Measurements from ENCODE around the gene CRB2. TPM values are rescaled to one million over a fixed set of nuclear protein-coding genes. Genes with fewer than 3 reads are reported as not detected.

The CRB2 gene
- total RNA-seq (ENCODE audit: low replicate concordance): 1.1 and 61.1 TPM in 2 replicates
- long read RNA-seq: 0 reads

- DNase-seq (ENCODE audit: extremely low spot score, unreplicated experiment): no peak
- no peaks in the 10 kb centered on the region for H3K9me3 Mint-ChIP-seq
- TF ChIP-seq CTCF (conservative IDR thresholded peaks at IDR 0.05): peak; percentile 60
- peak within 1 kb of the TSS; percentile 88 for H3K4me3 Mint-ChIP-seq
- no peaks in the 10 kb centered on the region for H3K36me3 Mint-ChIP-seq
- peak within 1 kb of the TSS; percentile 73 for H3K27ac Mint-ChIP-seq
- peaks cover 40% of the 10 kb centered on the region for H3K4me1 Mint-ChIP-seq (ENCODE audit: unreplicated experiment)
- H3K27me3 Mint-ChIP-seq: peaks cover 21% of the 10 kb centered on the region
These were observed at the start of gene CRB2 for GRCh38 chr9:123355761-123356431. Gene CRB2, plus strand, starts transcription at chr9:123356197. Its CDS starts 64 bp downstream, at chr9:123356261.

GRCh38 chr9:123309611-123310010, 46.4 kb upstream of the CRB2 start:
- TF ChIP-seq CTCF (conservative IDR thresholded peaks at IDR 0.05): no peak
- Mint-ChIP-seq H3K4me3 (no peak overlapping the region), H3K36me3 (no peaks in the 10 kb centered on the region), H3K9me3 (no peaks in the 10 kb centered on the region), H3K27me3 (no peaks in the 10 kb centered on the region), H3K4me1 (ENCODE audit: unreplicated experiment) (peaks cover 27% of the 10 kb centered on the region), H3K27ac (no peak overlapping the region)
- no peak for DNase-seq (ENCODE audit: extremely low spot score, unreplicated experiment)

GRCh38 chr9:123310551-123311249, 45.3 kb upstream of the CRB2 start:
- Mint-ChIP-seq H3K4me1 (ENCODE audit: unreplicated experiment) (peaks cover 21% of the 10 kb centered on the region), H3K36me3 (no peaks in the 10 kb centered on the region), H3K27ac (peak overlapping the region; percentile 20), H3K4me3 (no peak overlapping the region), H3K27me3 (no peaks in the 10 kb centered on the region), H3K9me3 (no peaks in the 10 kb centered on the region)
- TF ChIP-seq CTCF (conservative IDR thresholded peaks at IDR 0.05): no peak
- DNase-seq (ENCODE audit: extremely low spot score, unreplicated experiment): no peak

GRCh38 chr9:123311250-123311752, 44.7 kb upstream of the CRB2 start:
- peak overlapping the region; percentile 20 for H3K27ac Mint-ChIP-seq
- TF ChIP-seq CTCF (conservative IDR thresholded peaks at IDR 0.05): no peak
- H3K4me1 Mint-ChIP-seq (ENCODE audit: unreplicated experiment): peaks cover 21% of the 10 kb centered on the region
- DNase-seq (ENCODE audit: extremely low spot score, unreplicated experiment): no peak
- H3K9me3 Mint-ChIP-seq: no peaks in the 10 kb centered on the region
- H3K36me3 Mint-ChIP-seq: no peaks in the 10 kb centered on the region
- H3K27me3 Mint-ChIP-seq: no peaks in the 10 kb centered on the region
- H3K4me3 Mint-ChIP-seq: no peak overlapping the region

GRCh38 chr9:123312306-123312877, 43.6 kb upstream of the CRB2 start:
- no peaks in the 10 kb centered on the region for H3K36me3 Mint-ChIP-seq
- no peak for DNase-seq (ENCODE audit: extremely low spot score, unreplicated experiment)
- H3K4me1 Mint-ChIP-seq (ENCODE audit: unreplicated experiment): peaks cover 15% of the 10 kb centered on the region
- no peak overlapping the region for H3K4me3 Mint-ChIP-seq
- TF ChIP-seq CTCF (conservative IDR thresholded peaks at IDR 0.05): no peak
- H3K9me3 Mint-ChIP-seq: no peaks in the 10 kb centered on the region
- no peak overlapping the region for H3K27ac Mint-ChIP-seq
- no peaks in the 10 kb centered on the region for H3K27me3 Mint-ChIP-seq
